Left colon (tissue), 2 donors: Measurements from ENCODE around the gene NSD1. TPM values are rescaled to one million over a fixed set of nuclear protein-coding genes. Genes with fewer than 3 reads are reported as not detected.

Source experiments
- ATAC-seq: fragments of 200-7000 bp; cut with Tn5 transposase; one replicate; pipeline ENCODE4 v1.9.1; 2020; ENCODE audit warnings: mild to moderate bottlenecking, moderate library complexity
- DNase-seq, 2 donors: peaks; one replicate each; pipeline ENCODE4 v3.0.0-alpha.2; 2020
- intact Hi-C, 2 donors: fragments of 100-400 bp; cut with DNase I in 1 of 2; cut with micrococcal nuclease in 1 of 2; formaldehyde crosslinking; loops; one replicate each; pipeline versions ENCODE4 v1.11.2 to v1.14.0; 2022; cut with DNase I, micrococcal nuclease
- total RNA-seq, 2 donors: library from RNA; stranded (reverse); fragmentation: NEBNext Ultra II Directional; extraction: Animal tissue kit (Norgen Biotek cat#: 25700); gene quantifications; one replicate each; pipeline ENCODE4 v1.2.1, GENCODE V29; 2021
- donor health status: DM: no; HTN: no; CAD: no.
- donor health status: DM: yes; HTN: yes; CAD: no.

NSD1 gene
- total RNA-seq, 2 donors from 2014 or later: 55.6 to 65.8 TPM

- DNase-seq (peak; percentile 97 to 98), ATAC-seq (peak; percentile 87)
- intact Hi-C loops: loop anchor here in 1 of 2 donors (10.0 kb wide), 1 partner anchor 53 kb away; no protein-coding TSS in a partner anchor
These were observed 178.4 kb downstream of the NSD1 start, which contains the start of gene MXD3 for GRCh38 chr5:177311723-177312648. TSS of gene MXD3 (minus strand) at chr5:177311898. CDS start at chr5:177311830, 68 bp downstream.

- ATAC-seq: peak; percentile 48
- peak; percentile 66 to 76 for DNase-seq
- intact Hi-C loops: loop anchor here in 1 of 2 donors (10.0 kb wide), 1 partner anchor 52 kb away; no protein-coding TSS in a partner anchor
These were observed 179.1 kb downstream of the NSD1 start for GRCh38 chr5:177312649-177313181.

- ATAC-seq (no peak), DNase-seq (peak in 1 of 2 donors; percentile 23)
- intact Hi-C loops: loop anchor here in 1 of 2 donors (10.0 kb wide), 1 partner anchor 51 kb away; no protein-coding TSS in a partner anchor
These were observed 180.1 kb downstream of the NSD1 start for GRCh38 chr5:177313561-177314259.

- DNase-seq: peak in 1 of 2 donors; percentile 22
These were observed 181.1 kb downstream of the NSD1 start for GRCh38 chr5:177314376-177315342.

GRCh38 chr5:177315411-177315810, 181.8 kb downstream of the NSD1 start:
- DNase-seq: peak in 1 of 2 donors; percentile 19
- ATAC-seq: no peak
- intact Hi-C loops: loop anchor here in 1 of 2 donors (5.0 to 10.0 kb wide), 2 partner anchors 49 to 137 kb away; no protein-coding TSS in a partner anchor

More at GRCh38 chr5:177314376-177315342, 181.1 kb downstream of the NSD1 start:
- intact Hi-C loops: loop anchor here in 1 of 2 donors (5.0 to 10.0 kb wide), 2 partner anchors 50 to 138 kb away; no protein-coding TSS in a partner anchor
- no peak for ATAC-seq

- ATAC-seq (no peak), DNase-seq (no peak)
- intact Hi-C loops: loop anchor here in 1 of 2 donors (5.0 to 10.0 kb wide), 2 partner anchors 49 to 136 kb away; no protein-coding TSS in a partner anchor
These were observed 182.4 kb downstream of the NSD1 start for GRCh38 chr5:177316005-177316404.

- peak; percentile 74 to 85 for DNase-seq
- intact Hi-C loops: loop anchor here in 1 of 2 donors (5.0 to 10.0 kb wide), 2 partner anchors 47 to 134 kb away; no protein-coding TSS in a partner anchor
- peak; percentile 69 for ATAC-seq
These were observed 184.4 kb downstream of the NSD1 start for GRCh38 chr5:177317959-177318377.

- intact Hi-C loops: loop anchor here in 1 of 2 donors (5.0 to 10.0 kb wide), 2 partner anchors 45 to 132 kb away; no protein-coding TSS in a partner anchor
- DNase-seq (no peak), ATAC-seq (no peak)
These were observed 186.5 kb downstream of the NSD1 start for GRCh38 chr5:177319913-177320588.

GRCh38 chr5:177320879-177321278, 187.3 kb downstream of the NSD1 start:
- ATAC-seq (no peak), DNase-seq (peak in 1 of 2 donors; percentile 27)
- intact Hi-C loops: no loop called here

- intact Hi-C loops: no loop called here
- ATAC-seq: peak; percentile 80
- DNase-seq: no peak
These were observed 192.4 kb downstream of the NSD1 start for GRCh38 chr5:177325868-177326381.

GRCh38 chr5:177327539-177328522, 194.3 kb downstream of the NSD1 start:
- intact Hi-C loops: no loop called here
- DNase-seq (no peak), ATAC-seq (peak; percentile 15)

- no peak for DNase-seq
- no peak for ATAC-seq
- intact Hi-C loops: no loop called here
These were observed 195.1 kb downstream of the NSD1 start for GRCh38 chr5:177328545-177329231.

GRCh38 chr5:177329883-177330282, 196.3 kb downstream of the NSD1 start:
- ATAC-seq: no peak
- DNase-seq: no peak

GRCh38 chr5:177330991-177331842, 197.6 kb downstream of the NSD1 start:
- DNase-seq (no peak), ATAC-seq (no peak)
- intact Hi-C loops: no loop called here

More at GRCh38 chr5:177329883-177330282, 196.3 kb downstream of the NSD1 start:
- intact Hi-C loops: no loop called here
